Fibroblast of lung (primary cell): ENCODE measurements around the gene ACSS3.

Experiments used
- EZH2 ChIP-seq: IDR thresholded peaks from 2 replicates; pipeline ENCODE4 v1.5.1; 2012; ENCODE audit warnings: low read length, control low read depth, mild to moderate bottlenecking; ENCODE audit errors: missing control alignments
- TF ChIP-seq, protein P1 (sequence below), 2 donors: IDR thresholded peaks in 1 of 2; conservative IDR thresholded peaks in 1 of 2; 1 replicate in 1 of 2; 2 replicates in 1 of 2; pipeline ENCODE4 v1.5.1; 2011 to 2012; ENCODE audit warnings: low read length in 2 of 2, control low read depth in 1 of 2, inconsistent platforms in 1 of 2, low read depth in 1 of 2, mild to moderate bottlenecking in 1 of 2

DNA sequence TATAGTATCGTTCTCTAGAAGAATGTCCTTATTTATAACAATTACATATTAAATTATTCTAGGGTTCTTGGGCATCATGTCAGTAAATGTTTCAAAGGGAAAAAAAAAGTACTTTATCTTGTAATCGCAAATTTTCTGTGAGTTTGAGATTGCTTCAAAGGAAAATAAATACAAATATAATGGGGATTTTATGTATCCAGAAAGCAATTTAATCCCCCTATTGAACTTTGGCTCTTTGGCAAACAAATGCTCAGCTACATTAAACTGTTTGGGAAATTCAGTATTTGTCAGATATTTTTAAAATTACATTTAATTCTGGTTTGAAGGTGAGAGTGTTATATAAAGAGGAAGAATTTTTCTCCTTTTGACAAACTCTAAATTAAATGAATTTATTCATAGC is 8.0 kb downstream of the ACSS3 start:
- TF ChIP-seq, protein P1, sequence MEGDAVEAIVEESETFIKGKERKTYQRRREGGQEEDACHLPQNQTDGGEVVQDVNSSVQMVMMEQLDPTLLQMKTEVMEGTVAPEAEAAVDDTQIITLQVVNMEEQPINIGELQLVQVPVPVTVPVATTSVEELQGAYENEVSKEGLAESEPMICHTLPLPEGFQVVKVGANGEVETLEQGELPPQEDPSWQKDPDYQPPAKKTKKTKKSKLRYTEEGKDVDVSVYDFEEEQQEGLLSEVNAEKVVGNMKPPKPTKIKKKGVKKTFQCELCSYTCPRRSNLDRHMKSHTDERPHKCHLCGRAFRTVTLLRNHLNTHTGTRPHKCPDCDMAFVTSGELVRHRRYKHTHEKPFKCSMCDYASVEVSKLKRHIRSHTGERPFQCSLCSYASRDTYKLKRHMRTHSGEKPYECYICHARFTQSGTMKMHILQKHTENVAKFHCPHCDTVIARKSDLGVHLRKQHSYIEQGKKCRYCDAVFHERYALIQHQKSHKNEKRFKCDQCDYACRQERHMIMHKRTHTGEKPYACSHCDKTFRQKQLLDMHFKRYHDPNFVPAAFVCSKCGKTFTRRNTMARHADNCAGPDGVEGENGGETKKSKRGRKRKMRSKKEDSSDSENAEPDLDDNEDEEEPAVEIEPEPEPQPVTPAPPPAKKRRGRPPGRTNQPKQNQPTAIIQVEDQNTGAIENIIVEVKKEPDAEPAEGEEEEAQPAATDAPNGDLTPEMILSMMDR (conservative IDR thresholded peaks at IDR 0.05 in 1 of 2, IDR thresholded peaks at IDR 0.05 in 1 of 2; ENCODE audit: low read depth in 1 of 2, low read length in 2 of 2), result no peak
- no peak for TF ChIP-seq EZH2
